Motor neuron (in vitro differentiated cells): ENCODE results near the gene PREB. TPM values are rescaled to one million over a fixed set of nuclear protein-coding genes. Genes with fewer than 3 reads are reported as not detected.

Experiments used
- ATAC-seq, 8 experiments: fragments of 200-7000 bp; cut with Tn5 transposase; replicated peaks in 6 of 8; 2 replicates each; pipeline ENCODE4 v1.8.0; 2021; ENCODE audit warnings: mild to moderate bottlenecking in 8 of 8, moderate library complexity in 8 of 8
- H3K27ac ChIP-seq, 2 donors: fragments of 250-450 bp; sonication (Bioruptor Pico); 2 replicates each; pipeline ENCODE4 v1.9.0; 2021; ENCODE audit warnings: antibody characterized with exemption in 2 of 2, mild to moderate bottlenecking in 2 of 2, moderate library complexity in 1 of 2
- H3K4me1 ChIP-seq, 2 donors: fragments of 250-450 bp; sonication (Bioruptor Pico); replicated peaks in 1 of 2; 2 replicates each; pipeline ENCODE4 v1.6.1; 2021; ENCODE audit warnings: antibody characterized with exemption in 2 of 2, mild to moderate bottlenecking in 2 of 2, moderate library complexity in 1 of 2
- H3K4me3 ChIP-seq, 5 donors: fragments of 250-450 bp; sonication (Bioruptor Pico); 2 replicates each; pipeline ENCODE4 v1.9.0; 2021; ENCODE audit warnings: antibody characterized with exemption in 5 of 5, mild to moderate bottlenecking in 5 of 5, moderate library complexity in 4 of 5
- WGBS, 10 experiments: fragments of 450-650 bp; shearing (Covaris generic); methylation state at CpG; one replicate each; pipeline ENCODE4 v1.0.0; 2022; 5-methylcytosine and 5-hydroxymethylcytosine counted together
- in situ Hi-C, 9 experiments: fragments of 400-800 bp; cut with MboI; loops; one replicate each; pipeline ENCODE4 v1.15.0; 2021; ENCODE audit warnings: low sequenced_read_pairs in 9 of 9, low pct_unique_long_range_greater_than_20kb in 2 of 9; ENCODE audit not compliant: unreplicated experiment in 9 of 9
- total RNA-seq, 8 experiments: library from RNA; unstranded; fragments of 300-600 nt; gene quantifications; 2 replicates each; pipeline versions ENCODE4 v1.2.3 to v1.2.4, GENCODE V29; 2022

PREB gene
- total RNA-seq, 8 experiments from 2014 or later, result 22.9 to 41.5 (median 38.2) TPM

DNA sequence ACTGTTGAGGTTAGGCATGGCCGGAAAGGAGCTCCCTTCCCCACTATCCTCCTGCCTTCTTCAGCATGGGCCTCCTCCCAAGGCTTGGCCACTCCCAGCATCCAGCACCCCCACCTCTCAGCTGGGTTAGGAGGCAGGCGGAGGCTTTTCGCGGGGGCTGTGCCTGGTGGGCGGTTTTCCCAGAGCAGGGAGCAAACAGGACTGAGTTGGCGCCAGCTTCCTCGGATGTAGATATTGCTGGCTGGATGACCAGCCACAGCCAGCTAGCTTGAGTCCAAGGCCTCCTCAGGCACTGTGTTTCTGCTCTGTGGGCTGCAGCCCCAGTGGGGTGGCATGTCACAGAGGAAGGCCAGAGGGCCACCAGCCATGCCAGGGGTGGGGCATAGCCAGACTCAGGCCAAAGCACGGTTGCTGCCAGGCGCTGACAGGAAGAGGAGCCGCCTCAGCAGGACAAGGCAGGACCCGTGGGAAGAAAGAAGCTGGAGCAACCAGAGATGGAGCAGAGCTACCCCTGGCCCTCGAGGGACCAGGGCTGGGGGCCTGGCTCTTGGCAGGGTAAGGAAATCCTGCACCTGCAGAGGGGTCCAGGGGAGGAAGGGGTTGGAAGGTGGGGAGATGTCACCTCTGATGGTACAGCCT, 14.5 kb upstream of the PREB start, which contains the start of gene TCF23:
TCF23 (plus strand) TSS at position 204 of the 639 bp plus-strand sequence; CDS start at position 334, 130 bp downstream.
- in situ Hi-C loops, result no loop called here
- H3K4me3 ChIP-seq, result no peak within 1 kb of the TSS
- 40 to 90% (median 87%) methylated on average over 1 to 3 of the region's 12 CpGs; no CpG with 5 or more reads in 7 of the 10 experiments for WGBS, 10 experiments
- H3K27ac ChIP-seq, result no peak within 1 kb of the TSS
- no peaks in the 10 kb centered on the region for H3K4me1 ChIP-seq
- no peak for ATAC-seq

DNA sequence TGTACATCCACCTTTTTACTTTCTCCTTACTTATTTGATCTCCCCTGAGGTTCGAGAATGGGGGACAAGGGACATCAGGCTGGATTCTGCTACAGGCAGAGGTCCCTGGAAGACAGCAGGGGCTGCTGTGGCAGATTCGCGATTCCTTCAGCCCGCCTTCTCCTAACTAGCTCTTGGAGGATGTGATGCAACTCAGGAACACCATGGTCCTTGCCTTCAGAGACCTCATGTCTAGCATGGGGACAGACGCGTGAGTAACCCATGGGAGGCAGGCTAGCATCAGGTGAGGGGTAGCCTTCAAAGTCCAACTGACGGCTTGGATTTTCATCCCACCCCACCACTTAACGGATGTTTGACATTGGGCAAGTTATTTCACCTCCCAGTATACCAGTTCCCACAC, 13.5 kb upstream of the PREB start:
- H3K4me3 ChIP-seq, result no peak overlapping the region
- no peak for ATAC-seq
- H3K27ac ChIP-seq, result no peak overlapping the region
- WGBS, 10 experiments, result 20 to 100% (median 88%) methylated on average over 1 to 8 of the region's 8 CpGs; no CpG with 5 or more reads in 3 of the 10 experiments
- in situ Hi-C loops, result no loop called here
- no peaks in the 10 kb centered on the region for H3K4me1 ChIP-seq

DNA sequence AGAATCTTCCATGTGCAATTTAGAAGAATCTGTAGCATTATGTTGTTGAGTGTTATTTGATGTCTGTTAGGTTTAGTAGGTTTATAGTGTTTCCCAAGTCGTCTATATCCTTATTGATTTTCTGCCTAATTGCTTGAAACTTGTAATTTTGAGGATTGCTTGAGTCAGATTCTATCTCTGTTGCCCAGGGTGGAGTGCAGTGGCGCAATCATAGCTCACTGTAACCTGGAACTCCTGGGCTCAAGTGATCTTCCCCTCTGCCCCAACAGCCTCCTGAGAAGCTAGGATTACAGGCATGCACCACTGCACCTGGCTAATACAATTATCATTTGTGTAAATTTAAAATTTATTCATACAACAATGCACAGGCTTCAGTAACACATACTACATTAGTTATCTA, 11.2 kb upstream of the PREB start:
- WGBS, 10 experiments, result 14 to 100% (median 60%) methylated on average over 1 to 2 of the region's 2 CpGs; no CpG with 5 or more reads in 3 of the 10 experiments
- Histone ChIP-seq H3K4me3 (no peak overlapping the region), H3K4me1 (no peaks in the 10 kb centered on the region), H3K27ac (no peak overlapping the region)
- no peak for ATAC-seq
- in situ Hi-C loops, result no loop called here

DNA sequence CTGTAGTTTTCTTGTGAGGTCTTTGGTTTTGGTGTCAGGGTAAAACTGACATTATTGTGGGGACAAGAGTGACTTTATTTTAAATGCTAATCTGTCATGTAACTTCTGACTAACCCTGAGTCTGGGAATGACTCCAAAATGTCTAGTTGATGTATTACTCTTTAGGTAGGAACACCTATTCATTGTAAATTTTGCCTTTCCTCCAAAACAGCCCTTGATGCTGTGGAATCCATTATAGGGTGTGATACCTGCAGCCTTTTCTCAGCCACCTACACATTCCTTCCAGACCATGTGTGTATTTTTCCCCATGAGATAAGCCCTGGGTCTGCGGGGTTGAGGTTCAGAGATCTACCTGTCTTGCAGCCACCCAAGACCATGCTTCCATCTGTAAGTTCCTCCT, 8.8 kb upstream of the PREB start:
- 78 to 100% (median 88%) methylated on average over 1 of the region's 1 CpG; no CpG with 5 or more reads in 5 of the 10 experiments for WGBS, 10 experiments
- in situ Hi-C loops, result no loop called here
- no peak for ATAC-seq

DNA sequence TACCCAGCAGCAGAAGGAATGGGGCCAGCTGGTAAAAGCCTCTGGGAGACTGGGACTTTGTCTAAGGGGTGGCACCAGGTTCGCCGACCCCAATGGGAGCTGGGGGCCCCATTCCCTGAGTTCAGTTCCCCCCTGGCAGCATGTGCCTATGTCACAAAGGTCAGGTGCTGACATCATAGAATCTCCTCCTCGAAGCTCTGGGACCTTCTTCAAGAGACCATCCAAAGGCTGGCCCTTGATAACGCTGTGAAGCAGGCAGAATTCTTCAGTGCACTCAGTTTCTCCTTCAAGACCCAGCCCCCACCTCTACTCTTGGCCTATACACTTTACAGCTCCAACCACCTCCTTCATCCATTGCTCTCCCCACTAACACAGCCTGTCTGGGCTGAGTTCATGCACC, 4.9 kb upstream of the PREB start, which contains the start of gene PRR30:
PRR30 (minus strand) TSS at position 101 of the 400 bp plus-strand sequence. CDS start 1,081 bp downstream, outside the sequence.
- Histone ChIP-seq H3K4me3 (no peak within 1 kb of the TSS), H3K4me1 (peaks cover 0 to 2% of the 10 kb centered on the region in 2 donors), H3K27ac (no peak within 1 kb of the TSS)
- in situ Hi-C loops, result no loop called here
- ATAC-seq, result no peak
- WGBS, 10 experiments, result 69 to 100% (median 80%) methylated on average over 1 to 2 of the region's 4 CpGs; no CpG with 5 or more reads in 5 of the 10 experiments

More for the DNA sequence above, 8.8 kb upstream of the PREB start:
- Histone ChIP-seq H3K4me3 (no peak overlapping the region), H3K27ac (no peak overlapping the region), H3K4me1 (no peaks in the 10 kb centered on the region)

DNA sequence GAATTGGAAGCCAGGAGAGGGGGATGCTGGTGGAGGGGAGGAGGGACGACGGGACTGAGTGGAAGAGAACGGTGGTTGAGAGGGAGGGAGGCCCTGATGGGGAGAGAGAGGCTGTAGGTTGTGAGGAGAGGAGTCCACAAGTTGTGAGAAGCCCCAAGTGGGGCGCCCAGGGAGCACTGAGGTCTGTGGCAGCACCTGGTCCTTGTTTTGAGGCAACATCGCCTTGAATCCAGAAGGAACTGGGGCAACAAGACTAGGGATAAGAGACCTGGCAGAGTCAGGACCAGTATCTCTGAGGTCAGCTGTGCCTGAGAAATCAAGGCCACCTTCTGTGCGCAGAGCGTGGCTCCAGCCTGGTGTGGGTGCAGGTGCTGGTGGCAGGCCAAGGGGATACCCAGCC, 3.7 kb upstream of the PREB start:
- no peak for ATAC-seq
- H3K27ac ChIP-seq, result no peak overlapping the region
- in situ Hi-C loops, result no loop called here

DNA sequence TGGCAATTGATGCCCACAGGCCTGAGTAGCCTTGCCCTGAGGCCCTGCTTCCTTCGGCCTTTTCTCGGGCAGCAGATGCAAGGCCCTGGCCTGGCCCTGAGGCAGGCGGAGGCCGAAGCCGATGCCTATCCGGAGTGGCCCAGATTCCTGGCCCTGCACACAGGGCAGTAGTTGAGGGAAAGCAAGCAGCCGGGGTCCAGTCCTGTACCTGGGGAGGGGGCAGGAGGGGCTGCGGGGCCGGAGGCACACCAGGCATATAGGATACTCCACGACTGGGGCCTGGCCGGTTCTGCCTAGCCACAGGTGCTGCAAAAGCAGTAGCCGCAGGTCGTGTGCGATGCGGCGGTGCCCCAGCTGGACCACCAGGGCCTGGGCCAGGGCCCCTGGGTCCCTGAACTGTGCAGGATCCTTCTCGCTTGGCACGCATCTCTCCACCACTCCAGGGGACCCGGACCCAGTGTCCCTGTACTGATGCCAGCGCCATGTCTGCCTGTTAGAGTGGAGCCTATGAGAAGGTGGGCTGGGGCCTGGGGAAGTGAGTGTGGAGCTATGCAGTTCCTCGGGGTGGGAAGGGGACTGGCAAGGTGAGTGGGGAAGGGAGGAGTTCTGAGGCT, 3.0 kb upstream of the PREB start:
- no peak for ATAC-seq
- 93 to 100% (median 100%) methylated on average over 3 to 6 of the region's 21 CpGs; no CpG with 5 or more reads in 7 of the 10 experiments for WGBS, 10 experiments
- in situ Hi-C loops, result no loop called here
- Histone ChIP-seq H3K4me3 (no peak overlapping the region), H3K4me1 (peaks cover 7 to 11% of the 10 kb centered on the region in 2 donors), H3K27ac (no peak overlapping the region)

More for the DNA sequence above, 3.7 kb upstream of the PREB start:
- H3K4me3 ChIP-seq, result no peak overlapping the region
- 35 to 100% (median 80%) methylated on average over 1 to 3 of the region's 7 CpGs; no CpG with 5 or more reads in 5 of the 10 experiments for WGBS, 10 experiments
- peaks cover 5 to 9% of the 10 kb centered on the region in 2 donors for H3K4me1 ChIP-seq

DNA sequence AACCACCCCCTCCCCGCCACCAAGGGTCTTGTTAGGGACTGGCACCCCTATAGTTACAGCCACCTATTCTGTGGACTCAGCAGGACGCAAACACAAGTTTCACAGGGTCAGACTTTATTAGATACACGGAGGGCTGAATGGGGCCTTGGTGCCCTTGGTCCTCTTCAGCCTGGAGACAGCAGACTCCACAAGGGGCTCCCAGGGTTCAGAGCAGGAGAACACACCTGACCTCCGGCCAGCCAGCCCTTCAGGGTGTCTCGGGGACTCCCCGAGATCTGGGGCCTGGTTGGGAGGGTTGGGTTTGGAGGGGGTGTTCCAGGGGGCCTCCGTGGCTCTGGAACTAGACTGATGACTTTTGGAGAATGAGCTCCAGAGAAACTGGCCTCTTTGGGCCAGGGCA, 2.3 kb upstream of the PREB start:
- Histone ChIP-seq H3K27ac (no peak overlapping the region), H3K4me3 (no peak overlapping the region), H3K4me1 (peaks cover 7 to 11% of the 10 kb centered on the region in 2 donors)
- ATAC-seq, result no peak
- in situ Hi-C loops, result no loop called here
- 80% methylated on average over 2 of the region's 7 CpGs; no CpG with 5 or more reads in 9 of the 10 experiments for WGBS, 10 experiments

DNA sequence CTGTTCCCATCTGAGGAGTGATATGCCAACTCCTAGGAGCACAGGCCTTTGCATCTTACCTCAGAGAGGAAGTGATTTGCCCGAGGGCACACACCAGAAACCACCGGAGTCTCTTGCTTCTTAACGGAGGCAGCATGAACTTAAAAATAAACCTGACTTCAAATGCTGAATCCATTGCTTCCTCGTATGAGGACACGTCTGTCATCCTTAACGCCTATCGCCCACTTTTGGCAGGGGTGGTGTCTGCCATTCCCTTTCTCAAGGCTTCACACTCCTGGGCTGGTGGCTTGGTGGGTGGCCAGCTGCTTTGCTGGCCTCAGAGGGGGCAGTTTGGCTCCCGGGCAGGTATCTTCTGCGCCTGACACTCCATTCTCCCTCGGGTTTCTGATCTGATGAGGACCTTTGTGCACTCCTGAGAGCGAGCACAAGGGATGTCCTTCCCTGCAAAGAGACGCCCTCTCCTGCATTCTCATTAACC, 1.1 kb upstream of the PREB start:
- Histone ChIP-seq H3K27ac (no peak overlapping the region), H3K4me3 (no peak overlapping the region), H3K4me1 (peaks cover 7 to 11% of the 10 kb centered on the region in 2 donors)
- 80 to 100% (median 92%) methylated on average over 1 to 5 of the region's 12 CpGs; no CpG with 5 or more reads in 4 of the 10 experiments for WGBS, 10 experiments
- ATAC-seq, result no peak
- in situ Hi-C loops, result no loop called here

DNA sequence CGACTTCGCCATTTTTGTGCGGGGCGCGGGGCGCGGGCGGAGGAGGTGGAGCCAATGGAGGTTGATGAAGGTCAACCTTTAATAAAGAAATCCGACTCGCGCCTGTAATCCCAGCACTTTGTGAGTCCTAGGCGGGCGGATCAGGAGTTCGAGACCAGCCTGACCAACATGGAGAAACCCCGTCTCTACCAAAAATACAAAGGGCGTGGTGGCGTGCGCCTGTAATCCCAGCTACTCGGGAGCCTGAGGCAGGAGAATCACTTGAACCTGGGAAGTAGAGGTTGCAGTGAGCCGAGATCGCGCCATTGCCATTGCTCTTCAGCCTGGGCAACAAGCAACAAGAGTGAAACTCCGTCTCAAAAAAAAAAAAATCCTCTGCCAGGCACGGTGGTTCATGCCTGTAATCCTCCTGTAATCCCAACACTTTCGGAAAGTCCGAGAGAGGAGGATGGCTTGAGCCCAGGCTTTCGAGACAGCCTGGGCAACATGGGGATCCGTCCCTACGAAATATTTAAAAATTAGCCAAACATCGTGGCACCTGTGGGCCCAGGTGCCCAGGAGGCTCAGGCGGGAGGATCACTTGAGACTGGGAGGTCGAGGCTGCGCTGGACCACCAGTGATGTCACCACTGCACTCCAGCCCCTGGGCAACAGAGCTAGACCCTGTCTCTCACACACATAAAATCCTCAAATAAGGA, 493 bp upstream of the PREB start:
- ATAC-seq, result no peak
- WGBS, 10 experiments, result 33 to 100% (median 80%) methylated on average over 1 to 22 of the region's 33 CpGs; no CpG with 5 or more reads in 3 of the 10 experiments
- in situ Hi-C loops, result no loop called here
- H3K27ac ChIP-seq, result peak overlapping the region; percentile 10 to 34
- H3K4me1 ChIP-seq, result peaks cover 7 to 11% of the 10 kb centered on the region in 2 donors
- H3K4me3 ChIP-seq, result peak overlapping the region in 2 of 5 donors; percentile 88 to 93

DNA sequence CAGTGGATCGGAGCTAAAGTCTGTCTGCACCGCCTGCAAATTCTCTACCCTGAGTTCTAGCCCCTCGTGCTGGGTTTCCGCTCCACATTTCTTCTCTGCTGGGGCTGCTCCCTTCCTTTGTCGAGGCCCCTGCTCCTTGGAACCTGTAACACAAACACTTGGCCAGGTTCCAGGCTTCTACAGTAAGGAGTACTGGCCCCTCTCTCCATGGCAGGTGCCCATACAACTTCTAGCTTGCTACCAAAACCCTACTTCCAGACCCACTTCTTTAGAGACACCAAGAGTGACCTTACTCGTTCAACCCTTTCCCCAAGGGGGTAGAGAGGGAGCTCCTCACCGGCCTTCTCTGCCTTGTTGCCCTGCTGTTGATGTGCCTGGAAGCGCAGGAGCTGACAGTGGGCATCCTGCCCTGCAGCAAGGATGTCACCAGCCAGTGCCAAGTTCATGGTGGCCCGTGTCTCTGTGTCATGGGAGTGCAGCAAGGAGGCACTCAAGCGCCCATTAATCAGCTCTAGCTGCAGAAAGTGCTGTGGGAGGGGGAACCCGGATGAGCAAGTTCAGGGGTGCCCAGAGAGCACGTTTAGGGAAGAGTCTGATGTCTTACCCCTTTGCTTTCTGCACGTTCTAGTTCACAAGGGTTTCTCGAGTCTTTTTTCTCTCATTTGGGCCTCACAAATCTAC, 1.1 kb downstream of the PREB start:
- Histone ChIP-seq H3K27ac (no peak overlapping the region), H3K4me3 (peak overlapping the region; percentile 71 to 93 (median 82)), H3K4me1 (peaks cover 7 to 11% of the 10 kb centered on the region in 2 donors)
- in situ Hi-C loops, result no loop called here
- WGBS, 10 experiments, result 9 to 90% (median 55%) methylated on average over 2 to 12 of the region's 14 CpGs; no CpG with 5 or more reads in 2 of the 10 experiments
- ATAC-seq, result peak in 1 of 8 experiments; percentile 2

DNA sequence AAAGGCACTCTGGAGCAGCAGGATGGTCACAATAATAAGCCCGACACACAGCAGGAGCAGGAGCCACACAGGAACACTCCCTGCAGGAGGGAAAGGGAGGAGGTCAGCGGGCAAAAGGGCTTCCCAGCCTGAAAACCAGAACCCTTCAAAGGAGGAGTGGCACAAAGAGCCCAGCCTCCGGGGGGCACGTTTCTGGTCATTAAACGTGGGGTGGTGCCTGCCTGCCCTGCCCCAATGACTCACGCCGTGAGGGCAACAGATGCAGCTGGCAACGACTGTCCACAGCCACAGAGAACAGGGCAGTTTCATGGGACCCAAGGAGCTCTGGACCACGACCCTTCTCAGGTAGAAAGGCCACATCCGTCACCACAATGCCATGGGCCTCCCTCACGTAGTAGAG, 3.0 kb downstream of the PREB start:
- Histone ChIP-seq H3K4me3 (no peak overlapping the region), H3K27ac (no peak overlapping the region), H3K4me1 (peaks cover 7 to 11% of the 10 kb centered on the region in 2 donors)
- ATAC-seq, result no peak
- in situ Hi-C loops, result no loop called here
- WGBS, 10 experiments, result 5 to 100% (median 83%) methylated on average over 1 to 4 of the region's 11 CpGs; no CpG with 5 or more reads in 3 of the 10 experiments
